ENCODE measurements around the gene ZXDB. TPM values are rescaled to one million over a fixed set of nuclear protein-coding genes. Genes with fewer than 3 reads are reported as not detected.
"Not testable (repeated sequence)": the region's sequence is repeated elsewhere in the genome, so short reads cannot be mapped to it uniquely, and the experiment has no call there.

The ZXDB gene
- total RNA-seq (10 to 100 TPM; 16.7 to 16.9 TPM), polyA plus RNA-seq (1 to 10 TPM; 3.1 to 6.2 (median 4.0) TPM), total RNA-seq (15.3 to 44.8 (median 29.1) reads per million in 6 experiments)

DNA sequence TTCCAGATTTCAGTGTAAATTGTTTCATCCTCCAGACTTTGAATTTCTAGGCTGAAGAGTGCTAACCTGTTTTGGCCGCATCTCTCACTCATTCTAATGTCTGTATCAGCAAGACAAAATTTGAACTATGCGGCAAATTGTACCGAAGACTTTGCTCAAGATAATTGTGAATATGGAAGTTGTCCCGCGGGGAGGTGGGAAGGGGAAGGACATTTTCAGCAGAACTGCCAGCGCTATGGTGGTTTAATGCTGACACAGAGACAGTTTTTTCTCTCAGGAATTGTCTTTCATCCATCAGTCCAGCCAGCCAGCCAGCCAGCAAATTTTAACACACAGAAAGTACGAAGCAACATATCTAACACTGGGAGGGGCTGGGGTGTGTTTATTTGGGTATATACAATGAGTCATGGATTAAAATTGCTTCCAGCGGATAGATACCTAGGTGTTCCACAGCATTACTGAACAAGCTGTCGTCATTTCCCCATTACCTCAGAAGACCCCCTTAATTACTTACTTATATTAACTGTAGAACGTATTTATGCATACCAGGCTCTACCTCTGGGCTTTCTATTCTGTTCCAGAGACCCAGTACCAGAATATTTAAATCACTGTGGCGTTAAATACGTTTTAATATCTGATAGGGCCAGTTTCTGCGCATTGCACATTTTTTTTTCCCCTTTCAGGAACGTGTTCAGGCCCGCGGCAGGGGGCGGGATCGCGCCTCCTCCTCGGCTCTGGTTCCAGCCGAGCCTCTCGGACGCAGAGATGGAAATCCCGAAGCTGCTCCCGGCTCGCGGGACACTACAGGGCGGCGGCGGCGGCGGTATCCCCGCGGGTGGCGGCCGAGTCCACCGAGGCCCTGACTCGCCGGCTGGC lies at the start of gene ZXDB:
ZXDB (plus strand) TSS at position 728 of the 876 bp plus-strand sequence; CDS start at position 766, 38 bp downstream.
- DNase-seq (peak in 6 of 10 donors; percentile 0 to 47 (median 26)), ATAC-seq (peak; percentile 66 to 74)
- Mint-ChIP-seq H3K4me1 (peaks cover 5 to 47% (median 36%) of the 10 kb centered on the region in 4 donors), H3K36me3 (peaks cover 16 to 21% (median 16%) of the 10 kb centered on the region in 3 donors), H3K9me3 (peaks cover 0 to 19% (median 3%) of the 10 kb centered on the region in 9 donors), H3K27ac (peak within 1 kb of the TSS; percentile 91 to 97 (median 94)), H3K4me3 (peak within 1 kb of the TSS; percentile 77 to 91 (median 85))
- POLR2A ChIA-PET, H3K27me3 Mint-ChIP-seq: not testable (repeated sequence)

DNA sequence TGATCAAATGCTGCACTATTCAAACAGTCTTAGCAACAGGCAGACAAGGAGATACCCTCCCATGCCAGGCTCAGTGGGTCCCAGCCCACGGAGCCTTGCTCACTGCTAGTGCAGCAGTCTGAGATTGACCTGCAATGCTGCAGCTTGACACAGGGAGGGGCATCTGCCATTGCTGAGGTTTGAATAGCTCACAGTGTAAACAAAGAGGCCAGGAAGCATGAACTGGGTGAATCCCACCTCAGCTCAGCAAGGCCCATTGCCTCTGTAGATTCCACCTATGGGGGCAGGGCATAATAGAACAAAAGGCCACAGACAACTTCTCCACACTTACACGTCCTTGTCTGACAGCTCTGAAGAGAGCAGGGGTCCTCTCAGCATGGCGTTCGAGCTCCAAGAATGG lies 26.6 kb upstream of the ZXDB start:
- Mint-ChIP-seq H3K9me3 (peaks cover 0 to 4% (median 0%) of the 10 kb centered on the region in 9 donors), H3K4me1 (peaks cover 0 to 2% (median 0%) of the 10 kb centered on the region in 4 donors), H3K27me3 (peaks cover 4 to 13% (median 6%) of the 10 kb centered on the region in 5 donors), H3K36me3 (peaks cover 0 to 1% (median 0%) of the 10 kb centered on the region in 3 donors), H3K27ac (no peak overlapping the region), H3K4me3 (no peak overlapping the region)
- POLR2A ChIA-PET: no interaction called here
- DNase-seq: peak in 1 of 10 donors; percentile 6
- ATAC-seq: no peak

DNA sequence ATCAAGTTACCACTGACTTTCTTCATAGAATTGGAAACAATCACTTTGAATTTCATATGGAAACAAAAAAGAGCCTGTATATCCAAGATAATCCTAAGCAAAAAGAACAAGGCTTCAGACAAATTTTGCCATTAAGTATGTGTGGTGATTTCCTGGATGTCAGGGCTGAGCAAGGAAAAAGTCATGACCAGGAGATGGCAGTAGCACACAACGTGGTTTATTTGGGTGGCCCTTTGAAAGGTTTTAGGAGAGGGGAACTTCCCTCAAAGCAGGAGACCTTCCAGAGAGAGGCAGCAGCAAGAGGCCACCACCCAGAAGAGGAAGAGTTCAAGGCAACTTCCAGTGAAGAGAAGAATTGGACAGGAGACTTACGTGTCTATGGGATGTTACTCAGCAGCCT lies 18.1 kb upstream of the ZXDB start:
- DNase-seq (peak in 2 of 10 donors; percentile 12 to 16), ATAC-seq (no peak)
- Mint-ChIP-seq H3K36me3 (no peaks in the 10 kb centered on the region), H3K27ac (no peak overlapping the region), H3K4me3 (no peak overlapping the region), H3K27me3 (peaks cover 0 to 2% (median 0%) of the 10 kb centered on the region in 5 donors), H3K4me1 (no peaks in the 10 kb centered on the region), H3K9me3 (peaks cover 0 to 2% (median 0%) of the 10 kb centered on the region in 9 donors)
- POLR2A ChIA-PET: no interaction called here

DNA sequence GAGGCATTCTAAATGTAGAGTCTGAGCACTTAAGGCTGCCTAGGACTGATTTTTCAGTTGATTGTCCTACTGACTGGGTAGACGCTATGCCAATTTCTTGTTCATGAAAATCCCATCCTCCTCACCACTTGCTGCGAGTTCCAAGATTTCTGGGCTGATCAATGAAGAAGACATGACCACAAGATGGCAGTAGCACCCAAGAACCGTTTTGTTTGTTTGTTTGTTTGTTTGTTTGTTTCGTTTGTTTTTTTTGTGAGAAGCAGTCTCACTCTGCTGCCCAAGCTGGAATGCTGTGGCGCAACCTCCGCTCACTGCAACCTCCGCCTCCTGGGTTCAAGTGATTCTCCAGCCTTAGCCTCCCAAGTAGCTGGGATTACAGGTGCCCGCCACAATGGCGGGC lies 8.9 kb upstream of the ZXDB start:
- POLR2A ChIA-PET, H3K36me3 Mint-ChIP-seq, DNase-seq, H3K27me3 Mint-ChIP-seq, H3K9me3 Mint-ChIP-seq, H3K4me3 Mint-ChIP-seq, ATAC-seq, H3K27ac Mint-ChIP-seq: not testable (repeated sequence)
- peaks cover 0 to 12% (median 2%) of the 10 kb centered on the region in 4 donors for H3K4me1 Mint-ChIP-seq

DNA sequence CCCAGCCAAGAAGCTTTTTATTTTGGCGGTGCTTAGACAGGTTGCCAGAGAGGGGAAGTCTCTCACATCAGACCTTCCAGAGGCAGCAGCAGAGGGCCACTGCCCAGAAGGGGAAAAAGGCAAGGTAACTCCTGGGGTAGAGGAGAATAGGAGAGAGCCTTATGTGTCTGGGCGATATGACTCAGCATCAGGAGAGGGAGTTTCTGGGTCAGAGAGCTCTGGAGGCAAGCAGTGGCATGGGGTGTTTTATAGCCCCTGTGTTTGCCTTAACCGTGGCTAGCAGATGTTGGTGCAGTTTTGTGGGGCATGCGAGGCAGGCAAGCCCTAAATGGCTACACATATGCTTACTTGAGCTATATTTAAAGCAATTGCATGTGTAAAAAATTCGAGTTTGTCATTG lies 8.3 kb upstream of the ZXDB start:
- H3K36me3 Mint-ChIP-seq: no peaks in the 10 kb centered on the region
- H3K4me3 Mint-ChIP-seq: peak overlapping the region in 1 of 10 donors; percentile 49
- no peaks in the 10 kb centered on the region for H3K27me3 Mint-ChIP-seq
- ATAC-seq (no peak), DNase-seq (no peak)
- no peak overlapping the region for H3K27ac Mint-ChIP-seq
- H3K4me1 Mint-ChIP-seq: peaks cover 0 to 13% (median 2%) of the 10 kb centered on the region in 4 donors
- no peaks in the 10 kb centered on the region for H3K9me3 Mint-ChIP-seq
- POLR2A ChIA-PET: no interaction called here

DNA sequence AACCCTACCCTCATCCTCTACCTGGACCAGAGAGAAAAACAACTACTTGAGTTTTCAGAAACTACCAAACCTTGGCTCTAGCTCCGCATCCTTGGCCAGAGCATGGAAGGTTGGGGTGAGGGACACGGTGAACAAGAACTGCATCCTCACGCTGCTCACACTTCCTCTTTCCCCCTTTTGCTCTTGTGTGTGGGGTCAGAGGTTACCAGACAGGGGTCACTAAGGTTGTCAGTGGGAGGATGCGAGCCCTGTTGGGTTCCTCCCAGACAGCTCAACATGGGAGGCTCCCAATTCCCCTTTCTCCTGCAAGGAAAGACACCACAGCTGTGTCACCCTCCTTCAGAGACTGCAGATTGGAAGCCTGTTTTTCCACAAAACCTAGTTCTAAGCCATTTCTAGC lies 5.5 kb upstream of the ZXDB start:
- no peak overlapping the region for H3K27ac Mint-ChIP-seq
- POLR2A ChIA-PET: no interaction called here
- no peaks in the 10 kb centered on the region for H3K27me3 Mint-ChIP-seq

DNA sequence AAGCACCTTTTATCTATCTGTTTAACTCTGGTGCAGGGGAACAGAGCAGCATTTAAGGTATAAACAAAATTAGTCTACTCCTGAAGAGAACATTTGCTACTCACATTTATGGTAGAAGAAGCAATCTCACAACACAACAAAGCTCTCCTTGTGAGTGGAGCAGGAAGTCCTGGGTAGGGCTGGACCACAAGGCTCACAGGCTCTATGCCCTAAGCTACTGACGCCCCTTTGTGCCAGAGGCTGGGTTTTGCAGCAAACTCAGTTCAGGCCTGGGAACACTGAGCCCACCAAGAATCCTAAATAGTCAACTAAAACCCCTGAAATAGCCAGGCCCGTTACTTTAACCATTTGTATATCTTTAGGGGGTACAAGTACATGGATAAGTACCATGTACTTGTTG lies 4.7 kb upstream of the ZXDB start:
- H3K27ac Mint-ChIP-seq: peak overlapping the region in 2 of 10 donors; percentile 33 to 35

More for the DNA sequence above, 5.5 kb upstream of the ZXDB start:
- no peak overlapping the region for H3K4me3 Mint-ChIP-seq
- H3K36me3 Mint-ChIP-seq: no peaks in the 10 kb centered on the region
- DNase-seq: no peak
- no peaks in the 10 kb centered on the region for H3K9me3 Mint-ChIP-seq
- peaks cover 0 to 22% (median 12%) of the 10 kb centered on the region in 4 donors for H3K4me1 Mint-ChIP-seq
- ATAC-seq: no peak

DNA sequence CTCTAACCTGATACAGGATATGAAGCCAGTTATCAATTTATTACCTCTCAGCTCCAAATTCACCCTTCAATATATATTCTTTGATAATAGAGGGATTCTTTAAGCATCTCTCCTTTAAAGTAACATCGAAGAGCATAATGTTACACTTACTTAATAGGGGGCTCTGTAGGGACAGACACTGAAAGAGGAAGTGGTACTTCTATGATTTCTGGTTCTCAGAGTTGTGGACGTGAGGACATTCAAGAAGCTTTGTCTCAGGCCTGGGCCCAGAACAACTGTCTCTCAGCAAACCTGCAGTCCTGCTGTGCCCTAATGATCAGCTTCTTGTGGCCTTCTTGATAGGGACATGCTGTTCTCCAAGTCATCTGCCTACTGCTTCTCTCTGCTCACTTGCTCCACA lies 4.2 kb upstream of the ZXDB start:
- POLR2A ChIA-PET: interaction anchor here (0.6 kb wide), 1 partner anchor 1030 kb away, joined by 4 read pairs; no protein-coding TSS in a partner anchor

More for the DNA sequence above, 4.7 kb upstream of the ZXDB start:
- Mint-ChIP-seq H3K27me3 (no peaks in the 10 kb centered on the region), H3K4me3 (no peak overlapping the region), H3K9me3 (peaks cover 0 to 2% (median 0%) of the 10 kb centered on the region in 9 donors), H3K36me3 (no peaks in the 10 kb centered on the region), H3K4me1 (peaks cover 0 to 24% (median 13%) of the 10 kb centered on the region in 4 donors)
- DNase-seq (peak in 1 of 10 donors; percentile 3), ATAC-seq (peak in 1 of 2 donors; percentile 34)
- POLR2A ChIA-PET: interaction anchor here (0.6 kb wide), 1 partner anchor 1030 kb away, joined by 4 read pairs; no protein-coding TSS in a partner anchor

DNA sequence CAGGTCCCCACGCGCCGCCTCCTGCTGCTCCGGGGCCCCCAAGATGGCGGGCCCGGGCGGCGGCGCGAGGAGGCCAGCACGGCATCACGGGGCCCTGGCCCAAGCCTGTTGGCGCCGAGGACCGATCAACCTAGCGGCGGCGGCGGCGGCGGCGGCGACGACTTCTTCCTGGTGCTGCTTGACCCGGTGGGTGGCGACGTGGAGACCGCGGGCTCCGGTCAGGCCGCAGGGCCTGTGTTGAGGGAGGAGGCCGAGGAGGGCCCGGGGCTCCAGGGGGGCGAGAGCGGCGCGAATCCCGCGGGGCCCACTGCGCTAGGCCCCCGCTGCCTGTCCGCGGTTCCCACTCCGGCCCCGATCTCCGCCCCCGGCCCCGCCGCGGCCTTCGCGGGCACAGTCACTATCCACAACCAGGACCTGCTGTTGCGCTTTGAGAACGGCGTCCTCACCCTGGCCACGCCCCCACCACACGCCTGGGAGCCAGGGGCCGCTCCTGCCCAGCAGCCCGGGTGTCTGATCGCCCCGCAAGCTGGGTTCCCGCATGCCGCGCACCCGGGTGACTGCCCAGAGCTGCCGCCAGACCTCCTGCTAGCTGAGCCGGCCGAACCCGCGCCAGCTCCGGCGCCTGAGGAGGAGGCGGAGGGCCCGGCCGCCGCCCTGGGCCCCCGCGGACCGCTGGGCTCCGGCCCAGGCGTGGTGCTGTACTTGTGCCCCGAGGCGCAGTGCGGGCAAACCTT lies 516 bp downstream of the ZXDB start:
- POLR2A ChIA-PET: interaction anchor here (0.8 kb wide), 2 partner anchors 315 to 597 kb away, joined by 3 read pairs; partner anchors contain the start of gene SPIN3
- peaks cover 0 to 22% (median 4%) of the 10 kb centered on the region in 9 donors for H3K9me3 Mint-ChIP-seq
- ATAC-seq (peak; percentile 76 to 80), DNase-seq (peak in 9 of 10 donors; percentile 2 to 64 (median 53))
- H3K4me1 Mint-ChIP-seq: peaks cover 5 to 51% (median 35%) of the 10 kb centered on the region in 4 donors
- peaks cover 16 to 25% (median 20%) of the 10 kb centered on the region in 3 donors for H3K36me3 Mint-ChIP-seq
- H3K4me3 Mint-ChIP-seq: peak overlapping the region in 8 of 10 donors; percentile 42 to 81 (median 62)
- not testable (repeated sequence) for H3K27me3 Mint-ChIP-seq
- peak overlapping the region in 2 of 10 donors; percentile 65 to 83 for H3K27ac Mint-ChIP-seq

More for the DNA sequence above, 4.2 kb upstream of the ZXDB start:
- no peak for ATAC-seq
- Mint-ChIP-seq H3K27me3 (no peaks in the 10 kb centered on the region), H3K36me3 (no peaks in the 10 kb centered on the region), H3K4me3 (no peak overlapping the region), H3K4me1 (peaks cover 0 to 24% (median 13%) of the 10 kb centered on the region in 4 donors), H3K9me3 (peaks cover 0 to 2% (median 0%) of the 10 kb centered on the region in 9 donors), H3K27ac (peak overlapping the region in 1 of 10 donors; percentile 33)
- no peak for DNase-seq

DNA sequence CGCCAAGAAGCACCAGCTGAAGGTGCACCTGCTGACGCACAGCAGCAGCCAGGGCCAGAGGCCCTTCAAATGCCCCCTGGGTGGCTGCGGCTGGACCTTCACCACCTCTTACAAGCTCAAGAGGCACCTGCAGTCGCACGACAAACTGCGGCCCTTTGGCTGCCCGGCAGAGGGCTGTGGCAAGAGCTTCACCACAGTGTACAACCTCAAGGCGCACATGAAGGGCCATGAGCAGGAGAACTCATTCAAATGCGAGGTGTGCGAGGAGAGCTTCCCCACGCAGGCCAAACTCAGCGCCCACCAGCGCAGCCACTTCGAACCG lies 1.0 kb downstream of the ZXDB start:
- Mint-ChIP-seq H3K4me3 (peak overlapping the region; percentile 37 to 76 (median 57)), H3K9me3 (peaks cover 0 to 27% (median 4%) of the 10 kb centered on the region in 9 donors), H3K36me3 (peaks cover 20 to 29% (median 25%) of the 10 kb centered on the region in 3 donors), H3K4me1 (peaks cover 5 to 50% (median 33%) of the 10 kb centered on the region in 4 donors), H3K27ac (peak overlapping the region in 2 of 10 donors; percentile 49 to 83)
- not testable (repeated sequence) for H3K27me3 Mint-ChIP-seq
- POLR2A ChIA-PET: interaction anchor here (0.8 kb wide), 2 partner anchors 314 to 598 kb away, joined by 3 read pairs; partner anchors contain the start of gene SPIN3
- DNase-seq: peak in 2 of 10 donors; percentile 4 to 14
- peak; percentile 13 to 27 for ATAC-seq

DNA sequence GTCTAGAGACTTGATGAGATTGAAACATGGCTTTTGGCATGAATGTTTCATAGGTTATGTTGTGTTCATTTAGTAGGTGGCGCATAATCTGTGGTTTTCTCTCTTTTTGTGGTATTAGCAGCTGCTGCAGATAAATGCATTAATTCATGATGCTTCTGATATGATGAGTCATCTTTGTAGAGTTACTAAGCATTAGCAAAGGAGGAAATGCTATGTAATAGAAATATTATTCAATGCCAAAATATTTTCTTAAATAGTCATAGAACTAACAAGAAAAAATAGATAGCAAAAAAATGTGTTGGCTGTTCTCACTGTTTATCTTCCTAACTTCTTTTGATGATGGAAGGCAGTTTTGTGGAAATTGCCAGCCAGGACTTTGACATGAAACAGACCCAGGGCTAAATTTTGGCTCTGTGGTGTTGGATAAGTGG lies 3.6 kb downstream of the ZXDB start:
- peaks cover 27 to 37% (median 29%) of the 10 kb centered on the region in 3 donors for H3K36me3 Mint-ChIP-seq
- ATAC-seq (no peak), DNase-seq (no peak)
- peak overlapping the region in 4 of 10 donors; percentile 1 to 44 (median 20) for H3K27ac Mint-ChIP-seq
- no peaks in the 10 kb centered on the region for H3K27me3 Mint-ChIP-seq
- peaks cover 7 to 46% (median 33%) of the 10 kb centered on the region in 4 donors for H3K4me1 Mint-ChIP-seq
- peaks cover 0 to 40% (median 9%) of the 10 kb centered on the region in 9 donors for H3K9me3 Mint-ChIP-seq
- POLR2A ChIA-PET: no interaction called here
- H3K4me3 Mint-ChIP-seq: peak overlapping the region in 9 of 10 donors; percentile 51 to 78 (median 66)

DNA sequence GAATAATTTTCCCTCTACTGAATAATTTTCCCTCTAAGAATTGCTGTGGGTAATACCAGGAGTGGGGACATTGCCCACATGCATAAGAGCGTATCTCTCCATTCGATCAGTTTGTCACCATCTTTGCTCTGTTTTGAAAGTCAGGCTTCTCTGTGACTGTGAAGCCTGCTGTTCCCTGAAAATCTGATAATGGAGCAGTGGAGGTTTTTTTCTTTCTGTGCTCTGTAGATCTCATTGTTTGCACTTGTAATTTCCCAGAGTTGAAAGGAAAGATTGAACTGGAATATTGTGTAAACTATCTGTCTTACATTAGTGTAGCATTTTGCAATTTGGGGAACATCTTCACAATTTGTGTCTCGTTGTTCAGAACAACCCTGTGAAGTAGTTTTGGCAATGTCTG lies 4.3 kb downstream of the ZXDB start:
- POLR2A ChIA-PET: no interaction called here
- Mint-ChIP-seq H3K27me3 (no peaks in the 10 kb centered on the region), H3K4me1 (peaks cover 7 to 39% (median 29%) of the 10 kb centered on the region in 4 donors), H3K4me3 (peak overlapping the region in 7 of 10 donors; percentile 28 to 78 (median 55)), H3K9me3 (peaks cover 0 to 40% (median 9%) of the 10 kb centered on the region in 9 donors), H3K36me3 (peaks cover 27 to 37% (median 29%) of the 10 kb centered on the region in 3 donors), H3K27ac (peak overlapping the region in 1 of 10 donors; percentile 7)
- no peak for DNase-seq
- no peak for ATAC-seq

All from naive thymus-derived CD8-positive, alpha-beta T cell (primary cell).